Pancreas (tissue), 10 donors: ENCODE results near the gene GLCE. TPM values are rescaled to one million over a fixed set of nuclear protein-coding genes. Genes with fewer than 3 reads are reported as not detected.
"Not testable (repeated sequence)": the region's sequence is repeated elsewhere in the genome, so short reads cannot be mapped to it uniquely, and the experiment has no call there.

ENCODE experiments used
- ATAC-seq, 4 donors: fragments of 200-7000 bp; cut with Tn5 transposase; one replicate each; pipeline versions ENCODE4 v1.8.0 to v1.9.1; 2020; ENCODE audit warnings: mild to moderate bottlenecking in 4 of 4, moderate library complexity in 4 of 4
- DNase-seq, 6 donors: peaks; one replicate each; pipeline ENCODE4 v3.0.0-alpha.2; 2020
- FAIRE-seq: peaks from 2 replicates; lab custom pipeline; 2012; peaks lifted over from hg19 to GRCh38; lab: Jason Lieb, UNC
- H3K27ac ChIP-seq, 4 donors: fragments of 200-600 bp; sonication (generic); 1 replicate in 3 of 4; 2 replicates in 1 of 4; pipeline versions ENCODE4 v1.5.0 to v1.8.0; 2020
- H3K27me3 ChIP-seq, 4 donors: fragments of 200-600 bp; one replicate each; pipeline ENCODE4 v1.8.0; 2021
- H3K36me3 ChIP-seq, 3 donors: fragments of 200-600 bp; sonication (generic) in 1 of 3; one replicate each; pipeline versions ENCODE4 v1.5.0 to v1.8.0; 2020 to 2021
- H3K4me1 ChIP-seq, 3 donors: fragments of 200-600 bp; one replicate each; pipeline ENCODE4 v1.8.0; 2021
- H3K4me3 ChIP-seq, 4 donors: fragments of 200-600 bp; sonication (generic) in 2 of 4; one replicate each; pipeline versions ENCODE4 v1.5.0 to v1.8.0; 2020 to 2021
- H3K9me3 ChIP-seq, 4 donors: fragments of 200-600 bp; one replicate each; pipeline ENCODE4 v1.8.0; 2021
- WGBS, 2 donors: extraction: QIAGEN DNeasy Blood & Tissue Kit; methylation state at CpG; one replicate each; pipeline ENCODE4 v1.1.7; 2013; 5-methylcytosine and 5-hydroxymethylcytosine counted together
- intact Hi-C, 3 donors: fragments of 100-400 bp; cut with DNase I; formaldehyde crosslinking; loops; one replicate each; pipeline versions ENCODE4 v1.11.1 to v1.14.2; 2022
- polyA plus RNA-seq, 2 donors: library from polyadenylated mRNA; stranded (reverse); fragments of 200-250 nt; gene quantifications; one replicate each; pipeline ENCODE4 v1.2.3, GENCODE V29; 2013
- total RNA-seq, 6 donors: library from RNA; stranded (reverse); fragmentation: NEBNext Ultra II Directional in 4 of 6; extraction: Animal tissue kit (Norgen Biotek cat#: 25700) in 4 of 6; gene quantifications; one replicate each; pipeline versions ENCODE4 v1.2.1 to v1.2.4, GENCODE V29; 2021 to 2023
- TF ChIP-seq, protein P1 (sequence below), 4 donors: fragments of 200-600 bp; sonication (generic) in 3 of 4; IDR thresholded peaks; one replicate each; pipeline versions ENCODE4 v1.5.0 to v1.8.0; 2021; ENCODE audit warnings: antibody characterized with exemption in 4 of 4
- donor health status: healthy with polysubstance abuse.
- donor health status: DM: no; HTN: no; CAD: no; lungs with moderate emphysema.
- donor health status: DM: no; HTN: no; CAD: no.
- donor health status: control.
- donor health status: control.
- donor health status: Bipolar disorder and iron deficiency.
- donor health status: DM: yes; HTN: yes; CAD: no.
- donor health status: DM: no; HTN: no; CAD: no.
- donor health status: DM: no; HTN: no; CAD: no.
- donor health status: DM: yes; HTN: yes; CAD: no.

GLCE gene
- total and polyA plus RNA-seq, 8 donors, result 2.7 to 10.8 (median 5.9) TPM

DNA sequence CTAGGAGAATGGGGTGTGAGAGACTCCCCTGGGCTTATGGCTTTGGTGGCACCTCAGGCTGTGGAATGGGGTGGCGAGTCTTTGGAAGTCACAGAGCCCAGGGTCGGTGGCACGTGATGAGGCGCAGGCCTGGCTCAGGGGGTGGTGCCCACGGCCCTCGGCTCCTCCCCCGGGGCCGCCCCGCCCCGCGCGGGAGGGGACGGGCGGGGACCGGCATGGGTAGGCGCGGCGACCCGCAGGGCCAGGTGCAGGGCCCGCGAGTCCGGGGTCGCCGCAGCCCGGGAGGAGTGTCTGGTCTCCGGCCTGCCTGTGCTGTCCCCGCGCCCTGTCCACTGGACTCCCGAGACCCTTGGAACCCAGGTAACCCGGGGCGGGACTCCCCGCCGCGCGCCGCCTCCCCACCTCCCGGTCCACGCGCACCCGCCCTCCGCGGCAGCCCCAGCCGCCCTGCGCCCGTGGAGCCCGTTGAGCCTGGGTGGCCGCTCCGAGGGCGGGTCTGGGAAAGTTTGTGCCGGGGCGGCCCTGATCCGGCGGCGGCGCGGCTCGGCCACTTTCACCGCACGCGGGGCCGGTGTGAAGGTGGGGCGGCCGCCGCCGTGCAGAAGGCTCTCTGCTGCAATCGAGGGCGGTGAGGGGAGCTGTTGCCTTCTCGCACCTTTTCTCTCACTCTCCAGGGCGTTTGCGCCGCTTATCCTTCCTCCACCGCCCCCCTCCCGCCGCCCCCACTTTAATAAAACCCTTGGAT lies 138.4 kb downstream of the GLCE start, which contains the start of gene PAQR5:
PAQR5 (plus strand) TSS at position 216 of the 745 bp plus-strand sequence. CDS start 61,169 bp downstream, outside the sequence.
- peak within 1 kb of the TSS; percentile 48 to 71 (median 56) for H3K4me3 ChIP-seq
- no peak for FAIRE-seq
- H3K4me1 ChIP-seq, result peaks cover 0 to 7% (median 0%) of the 10 kb centered on the region in 3 donors
- no peaks in the 10 kb centered on the region for H3K36me3 ChIP-seq
- H3K9me3 ChIP-seq, result no peaks in the 10 kb centered on the region
- TF ChIP-seq, protein P1, sequence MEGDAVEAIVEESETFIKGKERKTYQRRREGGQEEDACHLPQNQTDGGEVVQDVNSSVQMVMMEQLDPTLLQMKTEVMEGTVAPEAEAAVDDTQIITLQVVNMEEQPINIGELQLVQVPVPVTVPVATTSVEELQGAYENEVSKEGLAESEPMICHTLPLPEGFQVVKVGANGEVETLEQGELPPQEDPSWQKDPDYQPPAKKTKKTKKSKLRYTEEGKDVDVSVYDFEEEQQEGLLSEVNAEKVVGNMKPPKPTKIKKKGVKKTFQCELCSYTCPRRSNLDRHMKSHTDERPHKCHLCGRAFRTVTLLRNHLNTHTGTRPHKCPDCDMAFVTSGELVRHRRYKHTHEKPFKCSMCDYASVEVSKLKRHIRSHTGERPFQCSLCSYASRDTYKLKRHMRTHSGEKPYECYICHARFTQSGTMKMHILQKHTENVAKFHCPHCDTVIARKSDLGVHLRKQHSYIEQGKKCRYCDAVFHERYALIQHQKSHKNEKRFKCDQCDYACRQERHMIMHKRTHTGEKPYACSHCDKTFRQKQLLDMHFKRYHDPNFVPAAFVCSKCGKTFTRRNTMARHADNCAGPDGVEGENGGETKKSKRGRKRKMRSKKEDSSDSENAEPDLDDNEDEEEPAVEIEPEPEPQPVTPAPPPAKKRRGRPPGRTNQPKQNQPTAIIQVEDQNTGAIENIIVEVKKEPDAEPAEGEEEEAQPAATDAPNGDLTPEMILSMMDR (IDR thresholded peaks at IDR 0.05), result no peak
- 1% methylated on average over 43 to 74 of the region's 74 CpGs for WGBS, 2 donors
- intact Hi-C loops, result no loop called here
- H3K27me3 ChIP-seq, result no peaks in the 10 kb centered on the region
- ATAC-seq, result peak; percentile 81 to 89 (median 87)
- H3K27ac ChIP-seq, result peak within 1 kb of the TSS; percentile 42 to 63 (median 50)
- DNase-seq, result peak in 5 of 6 donors; percentile 26 to 77 (median 59)

DNA sequence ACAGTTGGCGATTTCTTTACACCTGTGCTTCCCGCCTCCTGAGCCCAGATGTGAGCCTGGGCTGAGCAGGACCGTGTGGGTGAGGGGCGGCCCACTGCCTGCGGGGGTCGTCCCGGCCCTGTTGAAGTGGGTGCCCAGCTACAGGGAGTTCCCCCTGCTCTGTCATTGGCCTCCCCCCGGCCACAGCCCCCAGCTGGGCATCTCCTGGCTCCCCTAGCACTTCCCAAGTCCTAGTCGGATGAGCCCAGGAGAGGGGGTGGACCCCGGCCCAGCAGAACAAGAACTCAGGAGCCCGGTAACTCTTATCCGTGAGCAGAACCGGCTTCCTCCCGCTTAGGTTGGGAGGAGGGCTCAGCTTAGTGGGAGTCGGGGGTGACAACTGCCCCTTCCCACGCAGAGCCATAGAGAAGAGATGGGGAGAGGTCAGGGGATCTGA lies 139.0 kb downstream of the GLCE start:
- 14% methylated on average over 16 of the region's 16 CpGs for WGBS, 2 donors
- no peaks in the 10 kb centered on the region for H3K36me3 ChIP-seq
- intact Hi-C loops, result no loop called here
- no peak for FAIRE-seq
- H3K27me3 ChIP-seq, result no peaks in the 10 kb centered on the region
- peak; percentile 4 to 9 (median 6) for ATAC-seq
- H3K4me3 ChIP-seq, result peak overlapping the region; percentile 48 to 71 (median 56)
- peaks cover 0 to 7% (median 0%) of the 10 kb centered on the region in 3 donors for H3K4me1 ChIP-seq
- no peaks in the 10 kb centered on the region for H3K9me3 ChIP-seq
- peak overlapping the region; percentile 22 to 55 (median 44) for H3K27ac ChIP-seq
- peak in 1 of 6 donors; percentile 56 for DNase-seq
- TF ChIP-seq, protein P1 (IDR thresholded peaks at IDR 0.05), result no peak

DNA sequence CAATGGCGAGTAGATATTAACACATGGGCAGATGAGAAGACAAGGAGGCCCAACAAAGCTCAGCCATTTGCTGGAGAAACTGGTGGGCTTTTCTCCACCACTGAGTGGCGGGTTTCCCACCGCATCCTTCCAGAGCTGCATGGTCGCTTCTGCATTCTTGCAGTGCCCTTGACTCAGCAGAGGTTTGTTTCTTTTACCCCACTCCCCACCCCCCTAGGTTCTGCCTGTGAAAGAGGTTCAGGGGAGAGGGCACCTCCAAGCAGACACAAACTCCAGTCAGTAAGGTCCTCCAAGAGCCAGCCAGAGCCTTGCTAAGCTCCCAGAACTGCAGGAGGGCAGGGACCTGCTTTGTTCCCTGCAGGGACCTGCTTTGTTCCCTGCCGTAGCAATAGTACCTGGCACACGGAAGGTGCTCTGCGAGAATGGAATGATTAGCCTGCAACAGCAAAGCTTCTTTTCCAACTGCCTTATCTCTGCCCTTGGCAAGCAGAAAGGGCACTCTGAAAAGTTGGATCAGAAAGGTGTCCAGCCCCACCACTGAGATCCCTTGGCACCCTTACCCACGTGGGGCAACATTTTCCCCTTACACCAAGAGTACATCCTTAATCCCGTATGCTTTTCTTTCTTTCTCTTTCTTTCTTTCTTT lies 139.6 kb downstream of the GLCE start:
- no peaks in the 10 kb centered on the region for H3K9me3 ChIP-seq
- ATAC-seq (peak; percentile 46 to 69 (median 59)), DNase-seq (peak in 3 of 6 donors; percentile 43 to 55 (median 51)), FAIRE-seq (no peak)
- peaks cover 0 to 7% (median 0%) of the 10 kb centered on the region in 3 donors for H3K4me1 ChIP-seq
- peak overlapping the region in 2 of 4 donors; percentile 54 to 71 for H3K4me3 ChIP-seq
- 22% methylated on average over 9 of the region's 9 CpGs for WGBS, 2 donors
- TF ChIP-seq, protein P1 (IDR thresholded peaks at IDR 0.05), result no peak
- no peaks in the 10 kb centered on the region for H3K27me3 ChIP-seq
- H3K36me3 ChIP-seq, result no peaks in the 10 kb centered on the region
- peak overlapping the region in 3 of 4 donors; percentile 44 to 55 (median 44) for H3K27ac ChIP-seq
- intact Hi-C loops, result loop anchor here in 1 of 3 donors (10.0 kb wide), 1 partner anchor 75 kb away; no protein-coding TSS in a partner anchor

DNA sequence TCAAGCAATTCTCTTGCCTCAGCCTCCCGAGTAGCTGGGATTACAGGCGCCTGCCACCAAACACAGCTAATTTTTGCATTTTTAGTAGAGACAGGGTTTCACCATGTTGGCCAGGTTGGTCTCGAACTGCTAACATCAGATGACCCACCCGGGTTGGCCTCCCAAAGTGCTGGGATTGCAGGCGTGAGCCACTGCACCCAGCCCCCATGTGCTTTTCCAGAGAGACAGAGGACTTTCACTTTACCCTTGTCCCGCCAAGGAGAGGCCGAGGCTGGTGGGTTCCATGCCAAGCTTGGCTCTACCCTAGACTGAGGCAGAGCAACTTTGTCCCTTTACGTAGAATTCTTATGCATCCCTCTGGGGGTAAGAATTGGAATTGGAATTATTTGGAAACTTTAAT lies 140.7 kb downstream of the GLCE start:
- not testable (repeated sequence) for H3K4me1 ChIP-seq, FAIRE-seq, H3K36me3 ChIP-seq, H3K4me3 ChIP-seq, ATAC-seq, H3K9me3 ChIP-seq, H3K27me3 ChIP-seq
- WGBS, 2 donors, result 75 to 82% methylated on average over 8 of the region's 8 CpGs
- peak overlapping the region in 1 of 4 donors; percentile 9 for H3K27ac ChIP-seq
- intact Hi-C loops, result loop anchor here in 1 of 3 donors (10.0 kb wide), 1 partner anchor 74 kb away; no protein-coding TSS in a partner anchor
- peak in 1 of 6 donors; percentile 33 for DNase-seq

DNA sequence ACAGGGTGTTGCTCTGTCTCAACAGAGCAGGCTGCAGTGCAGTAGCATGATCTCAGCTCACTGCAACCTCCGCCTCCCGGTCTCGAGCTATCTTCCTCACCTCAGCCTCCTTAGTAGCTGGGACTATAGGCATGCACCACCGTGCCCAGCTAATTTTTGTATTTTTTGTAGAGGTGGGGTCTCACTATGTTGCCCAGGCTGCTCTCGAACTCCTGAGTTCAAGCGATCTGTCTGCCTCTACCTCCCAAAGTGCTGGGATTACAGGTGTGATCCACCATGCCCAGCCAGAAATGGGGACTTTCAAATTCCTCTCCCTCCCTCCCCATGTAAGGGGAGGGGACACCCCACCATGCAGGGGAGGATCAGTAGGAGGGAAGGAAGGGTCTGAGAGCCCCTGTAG lies 141.7 kb downstream of the GLCE start:
- not testable (repeated sequence) for H3K4me1 ChIP-seq, H3K4me3 ChIP-seq, FAIRE-seq, H3K27ac ChIP-seq, H3K27me3 ChIP-seq, ATAC-seq, H3K9me3 ChIP-seq, H3K36me3 ChIP-seq
- intact Hi-C loops, result loop anchor here in 1 of 3 donors (10.0 kb wide), 1 partner anchor 73 kb away; no protein-coding TSS in a partner anchor
- peak in 1 of 6 donors; percentile 14 for DNase-seq
- 86 to 91% methylated on average over 6 of the region's 6 CpGs for WGBS, 2 donors
